NT2/D1 (cell line): ENCODE data around the gene HMGN5.

Source experiments
- DNase-seq: peaks from one replicate; pipeline ENCODE4 v3.0.0-alpha.2; 2011; ENCODE audit warnings: low read depth, low spot score
- H3K27me3 ChIP-seq: 2 replicates; pipeline ENCODE4 v1.6.0; 2011; ENCODE audit warnings: mild to moderate bottlenecking; ENCODE audit not compliant: insufficient read length, insufficient read depth
- H3K36me3 ChIP-seq: 2 replicates; pipeline ENCODE4 v1.6.1; 2011; ENCODE audit warnings: mild to moderate bottlenecking, low read length, mixed read lengths; ENCODE audit not compliant: insufficient read depth, insufficient read length
- H3K4me1 ChIP-seq: 2 replicates; pipeline ENCODE4 v1.5.1; 2011; ENCODE audit not compliant: insufficient read depth, insufficient read length
- H3K4me3 ChIP-seq: 2 replicates; pipeline ENCODE4 v1.5.1; 2011; ENCODE audit warnings: low read depth; ENCODE audit not compliant: insufficient read length
- H3K9ac ChIP-seq: 2 replicates; pipeline ENCODE4 v1.6.0; 2011; ENCODE audit warnings: low read depth; ENCODE audit not compliant: insufficient read length
- H3K9me3 ChIP-seq: 2 replicates; pipeline ENCODE4 v1.5.1; 2011; ENCODE audit warnings: mild to moderate bottlenecking, low read length; ENCODE audit not compliant: insufficient read depth
- SUZ12 ChIP-seq: IDR thresholded peaks from 2 replicates; pipeline ENCODE4 v1.6.1; 2011; ENCODE audit not compliant: insufficient read length, insufficient read depth; ENCODE audit errors: extremely low read depth
- YY1 ChIP-seq: IDR thresholded peaks from 2 replicates; pipeline ENCODE4 v1.6.1; 2011; ENCODE audit not compliant: insufficient read length, insufficient read depth
- ZNF274 ChIP-seq: IDR thresholded peaks from 2 replicates; pipeline ENCODE4 v1.6.1; 2011; ENCODE audit warnings: mild to moderate bottlenecking, low read depth, low read length

The HMGN5 gene

GRCh38 chrX:81120936-81121371 lies 80.8 kb downstream of the HMGN5 start:
- H3K4me3 ChIP-seq: peak overlapping the region; percentile 79
- no peaks in the 10 kb centered on the region for H3K4me1 ChIP-seq
- DNase-seq: peak; percentile 33
- no peaks in the 10 kb centered on the region for H3K9me3 ChIP-seq
- peak overlapping the region; percentile 65 for H3K9ac ChIP-seq
- no peak for TF ChIP-seq ZNF274
- TF ChIP-seq SUZ12: no peak
- no peak for TF ChIP-seq YY1
- peaks cover 4% of the 10 kb centered on the region for H3K27me3 ChIP-seq
- H3K36me3 ChIP-seq: no peaks in the 10 kb centered on the region

GRCh38 chrX:81120258-81120935 lies 81.3 kb downstream of the HMGN5 start:
- H3K9me3 ChIP-seq: no peaks in the 10 kb centered on the region
- TF ChIP-seq SUZ12: no peak
- TF ChIP-seq YY1: no peak
- no peak for TF ChIP-seq ZNF274
- no peaks in the 10 kb centered on the region for H3K36me3 ChIP-seq
- DNase-seq: no peak
- peaks cover 4% of the 10 kb centered on the region for H3K27me3 ChIP-seq
- no peaks in the 10 kb centered on the region for H3K4me1 ChIP-seq
- H3K9ac ChIP-seq: peak overlapping the region; percentile 65
- peak overlapping the region; percentile 79 for H3K4me3 ChIP-seq

GRCh38 chrX:81114757-81115156 lies 87.0 kb downstream of the HMGN5 start:
- Histone ChIP-seq H3K36me3 (no peaks in the 10 kb centered on the region), H3K27me3 (no peaks in the 10 kb centered on the region), H3K4me3 (no peak overlapping the region), H3K4me1 (no peaks in the 10 kb centered on the region), H3K9me3 (no peaks in the 10 kb centered on the region), H3K9ac (no peak overlapping the region)
- TF ChIP-seq YY1 (no peak), ZNF274 (no peak), SUZ12 (no peak)
- no peak for DNase-seq

DNA sequence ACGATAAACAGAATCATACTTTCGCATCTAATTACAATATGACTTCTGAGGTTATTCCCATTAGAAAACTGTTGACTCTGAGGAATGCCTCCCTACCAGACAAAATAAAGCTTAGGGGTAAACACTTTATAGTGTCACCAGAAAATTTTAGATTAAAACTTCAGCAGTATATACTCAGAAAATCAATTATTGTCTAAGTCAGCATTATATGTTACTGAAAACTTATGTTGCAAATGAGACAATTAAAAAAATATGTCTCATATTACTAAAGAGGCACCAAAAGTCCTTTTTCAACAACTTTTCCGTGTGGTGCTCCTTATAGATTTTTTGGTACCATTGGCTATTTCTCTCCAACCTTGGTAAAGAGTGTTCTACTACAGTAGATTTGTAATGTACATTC lies 91.4 kb downstream of the HMGN5 start:
- no peak overlapping the region for H3K9ac ChIP-seq
- TF ChIP-seq YY1 (no peak), ZNF274 (no peak), SUZ12 (no peak)

DNA sequence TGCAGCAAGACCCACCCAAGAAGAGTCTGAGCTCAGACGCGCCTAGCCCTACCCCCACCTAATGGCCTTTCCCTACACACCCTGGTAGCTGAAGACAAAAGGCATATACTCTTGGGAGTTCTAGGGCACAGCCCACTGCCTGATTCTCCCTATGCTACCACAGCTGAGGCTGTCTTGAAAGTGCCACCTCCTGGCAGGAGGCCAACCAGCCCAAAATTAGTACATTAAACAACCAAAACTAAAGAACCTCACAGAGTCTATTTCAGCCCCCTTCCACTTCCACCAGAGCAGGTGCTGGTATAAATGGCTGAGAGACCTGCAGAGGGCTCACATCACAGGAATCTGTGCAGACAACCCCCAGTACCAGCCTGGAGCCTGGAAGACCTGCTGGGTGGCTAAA lies 119.1 kb downstream of the HMGN5 start:
- TF ChIP-seq ZNF274: no peak
- TF ChIP-seq SUZ12: no peak
- no peak for TF ChIP-seq YY1
- no peak for DNase-seq

More for the DNA sequence above, 91.4 kb downstream of the HMGN5 start:
- no peaks in the 10 kb centered on the region for H3K27me3 ChIP-seq
- H3K4me3 ChIP-seq: no peak overlapping the region
- peaks cover 10% of the 10 kb centered on the region; the same call in 1 of the 2 replicates for H3K9me3 ChIP-seq
- H3K36me3 ChIP-seq: no peaks in the 10 kb centered on the region
- H3K4me1 ChIP-seq: no peaks in the 10 kb centered on the region
- no peak for DNase-seq

More for the DNA sequence above, 119.1 kb downstream of the HMGN5 start:
- H3K36me3 ChIP-seq: no peaks in the 10 kb centered on the region
- H3K4me1 ChIP-seq: no peaks in the 10 kb centered on the region
- H3K9ac ChIP-seq: no peak overlapping the region
- no peaks in the 10 kb centered on the region for H3K27me3 ChIP-seq
- no peak overlapping the region for H3K4me3 ChIP-seq
- no peaks in the 10 kb centered on the region for H3K9me3 ChIP-seq
